GM12878 (cell line): ENCODE results near the gene DHX34.

ENCODE experiments used
- MTA3 ChIP-seq: IDR thresholded peaks from 2 replicates; pipeline ENCODE4 v1.6.1; 2012; ENCODE audit warnings: low read length, inconsistent platforms, borderline replicate concordance
- PAX5 ChIP-seq: IDR thresholded peaks from 2 replicates; pipeline ENCODE4 v1.6.1; 2011; ENCODE audit warnings: low read depth, low read length, borderline replicate concordance
- POLR2AphosphoS5 ChIP-seq: IDR thresholded peaks from 2 replicates; pipeline ENCODE4 v1.6.1; 2011; ENCODE audit warnings: mild to moderate bottlenecking, low read length, inconsistent platforms
- STAT1 ChIP-seq: fragments of 450-650 bp; conservative IDR thresholded peaks from 2 replicates; pipeline ENCODE4 v1.6.1; 2014; ENCODE audit warnings: antibody characterized with exemption, mild to moderate bottlenecking

GRCh38 chr19:47423203-47423882 lies 74.2 kb downstream of the DHX34 start:
- TF ChIP-seq POLR2AphosphoS5 (no peak), STAT1 (no peak), PAX5 (no peak), MTA3 (no peak)
